CD4-positive, alpha-beta T cell treated with Interleukin-15 for 4 hours (primary cell): ENCODE data around the gene CYP4F8.
A peak's percentile ranks its signal among the peaks of the same experiment; 100 is the strongest.

Experiments used
- DNase-seq: peaks from one replicate; pipeline ENCODE4 v3.0.0-alpha.2; 2020; ENCODE audit warnings: low spot score

The CYP4F8 gene

DNA sequence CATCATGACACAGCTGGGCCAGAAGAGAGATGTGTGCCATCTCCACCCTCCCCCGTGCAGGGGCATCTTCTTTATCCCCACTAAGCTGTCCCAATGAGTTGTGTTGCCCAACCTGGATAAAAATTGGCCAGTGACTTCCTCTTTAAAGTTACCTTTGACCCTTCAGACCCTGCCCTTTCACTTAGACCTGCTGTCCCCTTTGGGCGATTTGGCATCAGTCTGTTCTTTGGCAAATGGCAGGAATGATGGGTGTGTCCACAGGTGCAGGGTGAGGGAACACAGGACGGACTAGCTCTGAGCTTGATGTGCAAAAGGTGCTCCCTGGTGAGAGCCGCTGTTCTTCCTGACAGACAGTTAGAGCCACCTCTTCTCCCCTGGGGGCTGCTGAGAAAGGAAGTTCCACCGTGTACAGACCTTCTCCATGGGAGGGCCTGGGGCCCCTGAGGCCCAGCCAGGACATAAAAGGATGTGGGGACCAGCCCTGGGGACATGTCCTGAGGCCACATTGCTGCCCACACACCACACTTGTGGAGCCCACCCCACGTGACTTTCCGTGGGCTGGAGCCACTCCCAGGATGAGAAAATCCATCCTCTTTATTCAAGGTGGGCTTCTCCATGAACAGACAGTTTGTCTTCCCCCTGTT is 1.7 kb downstream of the CYP4F8 start:
- DNase-seq: no peak

DNA sequence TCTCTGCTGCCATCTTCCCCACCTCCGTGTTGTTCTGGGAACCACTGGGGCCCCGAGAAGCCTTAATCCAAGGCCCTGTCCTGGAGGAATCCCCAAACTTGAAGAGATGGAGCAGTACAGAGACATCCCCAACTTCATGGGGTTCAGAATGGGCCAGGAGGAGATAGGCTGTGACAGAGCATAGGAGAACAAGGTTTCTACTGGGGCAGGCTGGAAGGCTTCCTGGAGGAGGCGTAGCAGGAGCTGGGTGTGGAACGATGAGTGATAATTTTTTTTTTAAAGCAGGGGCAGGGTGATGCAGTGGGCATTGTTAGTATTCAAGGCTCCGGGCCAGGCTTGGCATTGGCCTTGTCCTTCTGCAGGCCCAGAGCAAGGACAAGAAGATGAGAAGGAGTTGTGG is 3.3 kb downstream of the CYP4F8 start:
- DNase-seq: no peak

DNA sequence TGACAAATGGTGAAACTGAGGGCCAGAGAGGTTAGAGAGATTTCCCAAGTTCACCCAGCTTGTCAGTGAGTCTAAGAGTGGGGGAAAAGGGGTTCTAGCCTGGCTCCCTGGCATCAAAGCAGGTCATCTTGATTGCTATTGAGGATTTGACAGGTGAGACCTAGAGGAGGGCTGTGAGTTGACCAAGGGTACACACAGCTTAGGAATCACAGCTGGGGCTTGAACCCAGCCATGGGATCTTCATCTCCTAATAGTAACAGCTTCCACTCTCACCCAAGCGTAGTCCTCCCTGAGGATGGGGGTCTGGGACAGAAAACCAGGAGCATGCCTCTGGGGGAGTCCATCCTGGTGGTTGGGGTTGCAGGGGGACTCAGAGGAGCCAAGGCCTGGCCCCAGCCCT is 6.8 kb downstream of the CYP4F8 start:
- no peak for DNase-seq

DNA sequence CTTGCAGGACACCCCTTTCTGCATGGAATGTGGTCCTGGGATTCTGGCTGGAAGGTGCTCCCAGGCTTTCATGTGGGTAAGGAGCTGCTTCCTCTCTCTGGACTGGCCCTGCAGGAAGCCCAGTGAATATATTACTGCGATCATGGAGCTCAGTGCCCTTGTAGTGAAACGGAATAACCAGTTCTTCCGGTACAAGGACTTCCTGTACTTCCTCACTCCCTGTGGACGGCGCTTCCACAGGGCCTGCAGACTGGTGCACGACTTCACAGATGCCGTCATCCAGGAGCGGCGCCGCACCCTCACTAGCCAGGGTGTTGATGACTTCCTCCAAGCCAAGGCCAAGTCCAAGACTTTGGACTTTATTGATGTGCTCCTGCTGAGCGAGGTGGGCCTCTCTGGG is 8.0 kb downstream of the CYP4F8 start:
- DNase-seq: no peak

DNA sequence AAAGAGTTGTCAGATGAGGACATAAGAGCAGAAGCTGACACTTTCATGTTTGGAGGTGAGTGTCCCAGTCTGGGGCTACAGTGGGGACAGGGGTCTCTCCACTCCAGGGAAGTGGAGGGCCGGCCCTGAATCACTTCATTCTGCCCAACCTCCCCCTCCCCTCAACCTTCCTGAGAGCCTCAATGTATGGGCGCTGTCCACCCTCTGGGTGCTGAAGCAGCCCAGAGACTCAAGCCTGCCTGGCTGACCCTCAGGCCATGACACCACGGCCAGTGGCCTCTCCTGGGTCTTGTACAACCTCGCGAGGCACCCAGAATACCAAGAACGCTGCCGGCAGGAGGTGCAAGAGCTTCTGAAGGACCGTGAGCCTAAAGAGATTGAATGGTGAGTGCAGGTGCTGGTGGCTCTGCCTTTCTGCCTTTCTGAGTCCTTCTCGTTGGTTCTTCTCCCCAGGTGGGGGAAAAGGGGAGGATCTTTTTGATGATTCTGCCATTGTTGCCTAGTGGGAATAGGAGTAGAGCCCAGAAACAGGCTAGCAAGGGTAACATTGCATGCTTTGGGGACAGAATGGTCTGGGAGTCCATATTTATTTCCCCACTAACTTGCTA is 8.8 kb downstream of the CYP4F8 start:
- no peak for DNase-seq

DNA sequence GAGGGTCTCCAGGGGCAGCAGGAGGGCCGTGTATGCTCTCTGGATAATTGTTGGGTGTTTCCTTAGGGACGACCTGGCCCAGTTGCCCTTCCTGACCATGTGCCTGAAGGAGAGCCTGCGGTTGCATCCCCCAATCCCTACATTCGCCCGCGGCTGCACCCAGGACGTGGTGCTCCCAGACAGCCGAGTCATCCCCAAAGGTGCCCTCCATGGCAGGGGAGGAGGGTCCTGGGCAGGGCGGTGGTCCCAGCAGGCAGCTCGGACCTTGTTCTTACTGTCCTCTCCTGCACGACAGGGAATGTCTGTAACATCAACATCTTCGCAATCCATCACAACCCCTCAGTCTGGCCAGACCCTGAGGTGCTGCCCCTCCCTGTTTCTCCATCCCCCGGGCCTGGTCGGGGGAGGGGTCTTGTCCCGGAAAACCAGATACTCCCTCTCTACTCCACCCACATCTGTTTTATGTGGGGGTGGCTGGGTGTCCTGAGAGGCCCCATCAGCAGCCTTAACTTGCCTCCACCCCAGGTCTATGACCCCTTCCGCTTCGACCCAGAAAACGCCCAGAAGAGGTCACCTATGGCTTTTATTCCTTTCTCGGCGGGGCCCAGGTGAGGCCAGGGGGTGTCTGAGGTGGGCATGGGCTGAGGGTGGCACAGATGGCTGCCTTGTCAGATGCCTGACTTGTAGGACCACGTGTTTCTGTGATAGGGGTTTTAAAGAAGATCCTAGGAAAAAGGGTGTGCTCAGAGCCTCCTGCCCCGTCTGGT is 13.4 kb downstream of the CYP4F8 start:
- no peak for DNase-seq

DNA sequence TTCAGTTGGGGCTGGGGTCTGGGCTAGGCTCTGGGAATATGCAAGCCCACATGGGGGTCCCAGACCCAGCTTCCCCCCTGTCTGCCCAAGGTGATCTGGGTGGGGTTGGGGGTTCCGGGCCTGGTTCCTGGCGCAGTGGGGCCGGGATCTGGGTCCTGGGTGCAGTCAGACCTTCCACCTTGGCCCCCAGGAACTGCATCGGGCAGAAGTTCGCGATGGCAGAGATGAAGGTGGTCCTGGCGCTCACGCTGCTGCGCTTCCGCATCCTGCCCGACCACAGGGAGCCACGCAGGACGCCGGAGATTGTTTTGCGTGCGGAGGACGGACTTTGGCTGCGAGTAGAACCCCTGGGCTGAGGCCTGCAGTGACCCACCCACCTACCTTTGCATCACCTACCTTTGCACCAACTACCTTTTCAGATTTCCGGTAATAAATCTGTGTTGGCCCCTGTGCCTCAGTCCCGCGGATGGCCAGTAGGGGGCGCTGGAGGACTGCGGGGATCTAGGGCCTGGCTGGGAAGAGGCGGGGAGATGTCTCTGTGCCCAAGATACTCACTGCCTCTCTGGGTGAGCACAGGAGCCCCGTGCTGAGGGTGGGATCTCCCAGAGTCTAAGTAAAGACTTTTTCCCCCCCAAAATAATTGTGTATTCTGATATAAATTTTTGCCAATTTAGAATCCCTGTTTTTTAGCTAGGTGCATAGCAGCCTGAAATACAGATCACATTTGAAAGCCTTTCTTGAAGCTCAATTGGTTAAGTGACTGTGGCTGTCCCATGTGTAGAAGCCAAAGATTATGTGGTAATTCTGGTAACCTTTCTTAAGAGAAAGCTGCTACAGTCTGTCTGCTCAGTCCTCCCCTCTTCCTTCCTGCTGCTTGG is 14.2 kb downstream of the CYP4F8 start:
- DNase-seq: peak; percentile 84

DNA sequence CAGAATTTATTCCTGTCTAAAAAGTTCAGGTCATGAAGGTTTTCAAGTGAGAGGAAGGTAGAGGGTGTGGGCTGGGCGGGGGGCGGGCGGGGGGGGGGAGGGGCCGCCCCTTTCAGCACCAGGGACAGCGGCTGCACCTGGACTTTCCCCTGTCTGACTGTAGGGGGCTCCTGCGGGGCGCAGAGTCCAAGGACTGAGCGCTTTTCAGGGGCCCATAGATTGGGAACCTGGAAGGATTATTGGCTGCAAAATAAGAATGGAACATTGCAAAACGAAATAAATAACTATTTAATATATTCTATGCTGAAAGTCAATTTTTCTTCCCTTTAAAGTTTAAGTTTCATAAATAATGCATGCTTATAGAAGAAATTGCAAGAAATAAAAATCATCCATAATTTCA is 16.8 kb downstream of the CYP4F8 start:
- no peak for DNase-seq

DNA sequence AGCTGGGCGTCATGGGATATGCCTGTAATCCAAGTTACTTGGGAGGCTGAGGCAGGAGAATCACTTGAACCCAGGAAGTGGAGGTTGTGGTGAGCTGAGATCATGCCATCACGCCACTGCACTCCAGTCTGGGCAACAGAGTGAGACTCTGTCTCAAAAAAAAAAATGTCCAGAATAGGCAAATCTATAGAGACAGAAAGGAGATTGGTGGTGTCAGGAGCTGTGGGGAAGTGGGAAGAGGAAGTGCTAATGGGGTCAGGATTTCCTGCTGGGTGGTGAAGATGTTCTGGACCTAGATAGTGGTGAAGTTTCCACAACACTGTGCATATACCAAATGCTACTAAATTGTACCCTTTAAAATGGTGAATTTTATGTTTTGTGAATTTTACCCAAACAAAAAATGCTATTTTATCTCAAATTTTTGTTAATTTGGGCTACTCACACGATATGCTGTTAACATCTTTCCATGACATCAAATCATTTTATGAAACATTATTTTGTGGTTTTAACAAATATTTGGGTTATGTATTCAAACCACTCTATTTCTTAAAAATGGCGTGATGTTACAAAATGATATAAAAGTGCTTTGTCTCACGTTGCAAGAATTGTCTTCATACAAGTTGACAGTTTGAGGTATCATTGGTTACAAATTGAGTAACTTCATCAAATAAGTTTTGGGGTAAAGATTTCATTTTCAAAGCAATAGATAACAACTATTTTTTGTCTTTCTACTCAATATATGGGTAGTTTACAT is 18.2 kb downstream of the CYP4F8 start:
- no peak for DNase-seq

DNA sequence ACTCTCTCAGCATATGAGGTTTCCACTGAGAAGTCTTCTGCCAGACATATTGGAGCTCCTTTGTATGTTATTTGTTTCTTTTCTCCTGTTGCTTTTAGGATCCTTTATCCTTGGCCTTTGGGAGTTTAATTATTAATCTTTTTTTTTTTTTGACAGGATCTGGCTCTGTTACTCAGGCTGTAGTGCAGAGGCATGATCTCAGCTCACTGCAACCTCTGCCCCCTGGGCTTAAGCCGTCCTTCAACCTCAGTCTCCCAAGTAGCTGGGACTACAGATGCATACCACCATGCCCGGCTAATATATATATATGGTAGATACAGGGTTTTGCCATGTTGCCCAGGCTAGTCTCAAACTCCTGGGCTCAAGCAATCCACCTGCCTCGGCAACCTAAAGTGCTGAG is 19.1 kb downstream of the CYP4F8 start:
- no peak for DNase-seq

DNA sequence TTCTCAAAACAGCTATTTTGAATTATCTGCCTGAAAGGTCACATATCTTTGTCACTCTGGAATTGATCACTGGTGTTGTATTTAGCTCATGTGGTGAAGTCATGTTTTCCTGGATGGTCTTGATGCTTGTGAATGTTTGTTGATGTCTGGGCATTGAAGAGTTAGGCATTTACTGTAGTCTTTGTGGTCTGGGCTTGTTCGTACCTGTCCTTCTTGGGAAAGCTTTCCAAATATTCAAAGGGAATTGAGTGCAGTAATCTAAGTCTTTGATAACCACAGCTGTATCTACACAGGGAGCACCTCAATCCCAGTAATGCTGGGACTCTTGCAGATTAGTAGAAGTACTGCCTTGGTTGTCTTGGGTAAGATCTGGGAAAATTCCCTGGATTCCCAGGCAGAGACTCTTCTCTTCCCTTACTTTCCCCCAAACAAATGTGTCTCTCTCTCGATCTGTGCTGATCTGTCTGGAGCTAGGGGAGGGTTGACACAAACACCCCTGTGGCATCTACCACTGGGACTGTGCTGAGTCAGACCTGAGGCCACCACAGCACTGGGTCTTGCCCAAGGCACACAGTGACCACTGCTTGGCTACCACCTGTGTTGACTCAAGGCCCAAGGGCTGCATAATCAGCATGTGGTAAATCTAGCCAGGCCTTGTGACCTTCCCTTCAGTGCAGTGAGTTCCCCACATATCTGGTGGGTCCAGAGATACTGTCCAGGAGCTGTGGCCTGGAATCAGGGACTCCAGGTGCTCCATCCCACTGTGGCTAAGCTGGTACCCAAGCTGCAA is 20.2 kb downstream of the CYP4F8 start:
- DNase-seq: no peak

DNA sequence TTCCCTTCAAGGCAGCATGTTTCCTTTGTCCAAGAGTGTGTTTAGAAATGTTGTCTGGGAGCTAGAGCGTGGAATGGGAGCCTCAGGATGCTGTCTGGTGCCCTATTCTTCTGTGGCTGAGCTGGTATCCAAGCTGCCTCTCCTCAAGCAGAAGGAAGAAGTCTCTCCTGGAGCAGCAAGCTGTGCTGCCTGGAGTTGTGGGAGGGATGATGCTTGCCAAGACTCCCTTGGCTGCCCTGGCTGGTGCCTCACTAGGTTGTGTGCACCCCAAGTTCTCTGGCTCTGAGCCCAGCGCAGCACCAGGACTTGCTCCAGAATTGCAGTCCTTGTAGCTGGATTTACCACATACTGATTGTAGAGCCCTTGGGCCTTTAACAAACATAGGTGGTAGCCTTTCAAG is 21.0 kb downstream of the CYP4F8 start:
- no peak for DNase-seq

DNA sequence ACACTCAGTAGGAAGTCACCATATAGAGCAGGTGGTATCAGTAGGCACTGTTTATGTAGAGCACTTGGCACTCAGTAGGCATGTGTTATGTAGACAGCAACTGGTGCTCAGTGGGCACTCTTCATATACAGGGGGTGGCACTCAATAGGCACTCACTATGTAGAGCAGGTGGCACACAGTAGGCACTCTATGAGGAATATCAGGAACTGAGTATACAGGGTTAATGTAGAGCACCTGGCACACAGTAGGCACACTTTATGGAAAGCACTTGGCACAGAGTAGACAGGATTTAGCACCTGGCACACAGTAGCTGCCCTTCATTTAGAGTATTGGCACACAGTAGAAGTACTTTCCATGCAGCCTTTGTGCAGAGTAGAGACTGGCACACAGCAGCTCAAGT is 24.6 kb downstream of the CYP4F8 start:
- no peak for DNase-seq

DNA sequence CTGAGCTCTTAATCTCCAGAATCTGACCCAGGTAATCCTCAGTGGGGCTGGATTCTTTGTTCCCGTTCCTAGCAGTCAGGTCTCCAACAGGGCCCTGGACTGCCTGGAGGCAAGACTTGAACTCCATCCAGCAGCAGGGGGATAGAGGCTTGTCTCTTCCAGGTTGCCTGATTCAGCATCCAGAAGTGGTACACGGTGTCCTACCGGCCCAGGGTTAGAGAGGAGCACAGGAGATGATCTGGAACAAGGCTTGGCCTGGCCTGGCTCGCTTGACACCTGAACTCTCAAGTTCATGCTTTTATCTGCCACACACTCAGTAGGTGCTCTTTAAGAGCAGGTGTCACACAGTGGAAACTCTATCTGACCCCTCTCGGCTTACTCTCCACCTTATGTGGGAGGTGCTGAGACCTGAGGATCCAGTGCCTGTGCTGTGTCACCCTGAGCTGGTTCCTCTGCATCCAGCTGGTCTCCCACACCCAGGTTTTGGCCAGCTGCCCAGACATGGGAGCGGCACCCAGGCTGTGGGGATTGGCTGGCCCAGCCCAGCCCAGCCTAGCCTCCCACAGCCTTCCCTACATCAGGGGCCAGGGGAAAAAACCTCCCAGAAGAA is 25.4 kb downstream of the CYP4F8 start, which contains the start of gene CYP4F3:
Gene CYP4F3, plus strand, starts transcription at position 604 of the 610 bp plus-strand sequence. CDS start 519 bp downstream, outside the sequence.
- no peak for DNase-seq

DNA sequence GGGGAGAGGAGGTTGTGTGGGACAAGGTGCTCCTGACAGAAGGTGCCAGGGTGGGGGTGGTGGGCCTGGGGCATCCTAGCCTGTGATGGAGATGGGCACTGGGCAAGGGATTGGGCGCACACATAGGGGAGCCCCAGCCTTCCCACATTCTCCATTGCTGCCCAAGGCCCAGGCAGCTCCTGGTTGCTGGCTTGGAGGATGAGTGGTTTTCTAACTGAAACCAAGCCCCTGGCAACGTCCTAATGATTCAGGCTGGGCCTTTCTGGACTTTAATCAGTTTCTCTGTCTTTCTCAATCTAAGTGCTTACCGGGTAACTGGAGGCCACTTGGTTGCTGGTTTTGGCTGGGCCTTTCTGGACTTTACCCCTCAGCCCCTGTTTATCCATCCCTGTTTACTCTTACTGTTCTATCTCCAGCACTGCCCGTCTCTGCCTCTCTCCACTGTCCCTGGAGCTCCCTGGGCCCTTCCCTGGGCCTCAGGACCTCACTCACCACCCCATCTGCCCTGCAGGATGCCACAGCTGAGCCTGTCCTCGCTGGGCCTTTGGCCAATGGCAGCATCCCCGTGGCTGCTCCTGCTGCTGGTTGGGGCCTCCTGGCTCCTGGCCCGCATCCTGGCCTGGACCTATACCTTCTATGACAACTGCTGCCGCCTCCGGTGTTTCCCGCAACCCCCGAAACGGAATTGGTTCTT is 26.0 kb downstream of the CYP4F8 start:
- DNase-seq: no peak

DNA sequence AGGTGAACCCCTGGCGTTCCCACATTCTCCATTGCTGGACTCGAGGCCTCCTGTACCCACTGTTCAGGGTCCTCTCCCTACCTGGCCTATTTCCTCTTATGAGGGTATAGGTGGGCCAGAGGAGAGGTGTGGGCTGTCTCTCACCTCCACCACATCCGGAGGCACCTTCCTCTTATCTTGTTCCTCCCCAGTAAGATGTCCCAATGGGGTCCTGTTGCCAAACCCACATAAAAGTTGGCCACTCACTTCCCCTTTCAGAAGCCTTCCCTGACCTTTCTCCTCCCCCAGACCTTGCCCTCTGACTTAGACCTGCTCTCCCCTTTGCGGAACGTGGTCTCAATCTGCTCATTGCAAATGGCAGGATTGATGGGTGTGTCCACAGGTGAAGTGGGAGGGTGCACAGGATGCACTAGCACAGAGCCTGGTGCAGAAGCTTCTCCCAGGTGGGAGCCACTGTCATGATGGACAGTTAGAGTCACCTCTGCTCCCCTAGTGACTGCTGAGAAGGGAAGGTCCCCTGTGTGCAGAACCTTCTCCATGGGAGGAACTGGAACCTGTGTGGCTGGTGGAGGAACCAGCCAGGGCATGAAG is 27.0 kb downstream of the CYP4F8 start:
- DNase-seq: no peak

DNA sequence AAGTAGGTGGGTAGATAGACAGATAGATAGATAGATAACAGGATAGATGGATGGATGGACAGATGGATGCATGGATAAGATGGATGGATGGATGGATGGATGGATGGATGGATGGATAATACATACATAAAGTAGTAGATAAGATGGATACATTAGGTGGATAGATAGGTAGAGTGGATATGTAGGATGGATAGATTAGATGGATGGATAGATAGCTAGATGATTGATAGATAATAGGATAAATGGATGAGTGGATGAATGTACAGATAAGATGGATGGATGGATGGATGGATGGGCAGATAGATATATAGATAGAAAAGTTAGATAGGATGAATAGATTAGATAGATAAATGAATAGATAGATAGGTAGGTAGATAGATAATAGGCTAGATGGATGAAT is 27.8 kb downstream of the CYP4F8 start:
- DNase-seq: no peak

DNA sequence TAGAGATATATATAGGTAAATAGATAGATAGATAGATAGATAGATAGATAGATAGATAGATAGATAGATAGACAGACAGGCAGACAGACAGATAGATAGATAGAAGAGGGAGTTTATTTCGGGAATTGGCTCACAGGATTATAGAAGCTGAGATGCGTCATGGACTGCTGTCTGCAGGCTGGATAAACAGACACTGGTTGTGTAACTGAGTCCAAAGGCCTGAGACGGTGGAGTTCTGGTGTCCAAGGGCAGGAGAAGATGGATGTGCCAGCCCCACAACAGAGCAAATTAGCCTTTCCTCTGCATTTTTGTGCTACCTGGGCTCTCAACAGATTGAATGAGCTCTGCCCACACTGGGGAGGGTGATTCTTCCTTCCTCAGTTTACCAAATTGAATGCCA is 28.4 kb downstream of the CYP4F8 start:
- no peak for DNase-seq

DNA sequence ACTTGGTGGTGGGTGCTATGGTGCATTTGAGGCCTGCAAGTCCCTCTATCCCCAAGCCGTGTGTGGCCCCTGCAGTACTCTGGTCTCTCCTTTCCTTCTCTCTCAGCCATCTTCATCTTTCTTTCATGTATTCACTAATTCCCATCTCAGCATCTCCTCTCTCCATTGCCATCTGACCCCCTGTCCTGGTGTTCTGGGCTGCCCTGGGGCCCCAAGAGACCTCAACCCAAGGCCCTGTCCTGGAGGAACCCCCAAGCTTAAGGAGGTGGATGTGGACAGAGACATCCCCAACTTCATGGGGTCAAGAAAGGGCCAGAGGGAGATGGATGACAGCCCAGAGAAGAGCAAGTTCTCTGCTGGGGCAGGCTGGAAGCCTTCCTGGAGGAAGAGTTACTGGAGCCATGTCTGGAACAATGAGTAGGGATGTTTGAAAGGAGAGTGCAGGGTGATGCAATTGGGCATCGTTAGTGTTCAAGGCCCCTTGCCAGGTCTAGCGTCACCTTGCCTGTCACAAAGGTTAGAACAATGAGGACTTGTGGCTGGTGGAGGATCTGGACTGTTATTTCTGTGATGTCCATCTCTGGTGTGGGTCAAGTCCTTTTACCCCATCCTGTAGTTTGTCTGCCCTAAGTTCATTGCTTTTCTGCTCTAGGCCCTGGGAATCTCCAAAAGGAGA is 29.2 kb downstream of the CYP4F8 start:
- no peak for DNase-seq
